ENCODE measurements around the gene TMEM144.

- no peak for TF ChIP-seq CTCF (tag by site-specific recombination; IDR thresholded peaks at IDR 0.05)
- TF ChIP-seq YY1 (tag by site-specific recombination; IDR thresholded peaks at IDR 0.05) = no peak
- TF ChIP-seq BCL11A (tag by site-specific recombination; IDR thresholded peaks at IDR 0.05; ENCODE audit: low read depth) = no peak
- TF ChIP-seq ZFP41 (tag by site-specific recombination; IDR thresholded peaks at IDR 0.05; ENCODE audit: borderline replicate concordance) = no peak
- TF ChIP-seq HOXA7 (CRISPR knock-in tag; IDR thresholded peaks at IDR 0.05; ENCODE audit: borderline replicate concordance) = no peak
- TF ChIP-seq ZNF670 (tag by site-specific recombination; IDR thresholded peaks at IDR 0.05; ENCODE audit: low read depth) = no peak
Measured at GRCh38 chr4:158189422-158189821, 20.9 kb upstream of the TMEM144 start.
